ENCODE results near the gene ZSCAN12.
"Not testable (repeated sequence)": the region's sequence is repeated elsewhere in the genome, so short reads cannot be mapped to it uniquely, and the experiment has no call there.

ZSCAN12 gene

GRCh38 chr6:28399350-28400121, at the start of gene ZSCAN12:
TSS of gene ZSCAN12 (minus strand) at chr6:28399747. CDS start at chr6:28398405, 1,342 bp downstream.
- peak; percentile 85 for DNase-seq

- no peak for DNase-seq
These were observed 49.5 kb upstream of the ZSCAN12 start for GRCh38 chr6:28449056-28449455.

- not testable (repeated sequence) for DNase-seq
These were observed 48.0 kb upstream of the ZSCAN12 start for GRCh38 chr6:28447512-28447906.

GRCh38 chr6:28446818-28447511, 47.4 kb upstream of the ZSCAN12 start:
- no peak for DNase-seq

- DNase-seq = not testable (repeated sequence)
These were observed 45.2 kb upstream of the ZSCAN12 start for GRCh38 chr6:28444759-28445158.

GRCh38 chr6:28443112-28443773, 43.7 kb upstream of the ZSCAN12 start, which contains the start of gene ZSCAN23:
TSS of gene ZSCAN23 (minus strand) at chr6:28443491. CDS start at chr6:28436266, 7,225 bp downstream.
- peak; percentile 24 for DNase-seq

GRCh38 chr6:28442586-28442985, 43.0 kb upstream of the ZSCAN12 start:
- no peak for DNase-seq

- DNase-seq = no peak
These were observed 36.9 kb upstream of the ZSCAN12 start for GRCh38 chr6:28436404-28436803.

- no peak for DNase-seq
These were observed 33.6 kb upstream of the ZSCAN12 start for GRCh38 chr6:28433119-28433518.

GRCh38 chr6:28429781-28430180, 30.2 kb upstream of the ZSCAN12 start:
- DNase-seq = no peak

GRCh38 chr6:28425944-28426541, 26.5 kb upstream of the ZSCAN12 start:
- DNase-seq = no peak

- no peak for DNase-seq
These were observed 24.6 kb upstream of the ZSCAN12 start for GRCh38 chr6:28424163-28424562.

GRCh38 chr6:28423546-28423945, 24.0 kb upstream of the ZSCAN12 start:
- DNase-seq = no peak

- DNase-seq = no peak
These were observed 14.1 kb upstream of the ZSCAN12 start for GRCh38 chr6:28413681-28414080.

- no peak for DNase-seq
These were observed 11.2 kb upstream of the ZSCAN12 start for GRCh38 chr6:28410767-28411166.

GRCh38 chr6:28408076-28408802, 8.7 kb upstream of the ZSCAN12 start:
- no peak for DNase-seq

GRCh38 chr6:28407401-28407800, 7.9 kb upstream of the ZSCAN12 start:
- DNase-seq = no peak

GRCh38 chr6:28403923-28404322, 4.4 kb upstream of the ZSCAN12 start:
- not testable (repeated sequence) for DNase-seq

- no peak for DNase-seq
These were observed 2.6 kb upstream of the ZSCAN12 start for GRCh38 chr6:28402197-28402596.

GRCh38 chr6:28401172-28401571, 1.6 kb upstream of the ZSCAN12 start:
- no peak for DNase-seq

- no peak for DNase-seq
These were observed 540 bp upstream of the ZSCAN12 start for GRCh38 chr6:28400122-28400451.

- no peak for DNase-seq
These were observed 3.6 kb downstream of the ZSCAN12 start for GRCh38 chr6:28395918-28396317.

Data from suppressor macrophage treated with lipopolysaccharide for 4 hours (primary cell).